ENCODE measurements around the gene ADCYAP1R1.

Gene ADCYAP1R1

GRCh38 chr7:31092606-31093005, 40.5 kb downstream of the ADCYAP1R1 start:
- DNase-seq = no peak

GRCh38 chr7:31093282-31093681, 41.2 kb downstream of the ADCYAP1R1 start:
- DNase-seq = no peak

- no peak for DNase-seq
Measured at GRCh38 chr7:31094271-31094670, 42.2 kb downstream of the ADCYAP1R1 start.

GRCh38 chr7:31095286-31096197, 43.4 kb downstream of the ADCYAP1R1 start:
- DNase-seq = no peak

GRCh38 chr7:31096198-31096876, 44.2 kb downstream of the ADCYAP1R1 start:
- no peak for DNase-seq

- DNase-seq = no peak
Measured at GRCh38 chr7:31096877-31097258, 44.8 kb downstream of the ADCYAP1R1 start.

- DNase-seq = no peak
Measured at GRCh38 chr7:31098642-31099360, 46.7 kb downstream of the ADCYAP1R1 start.

- no peak for DNase-seq
Measured at GRCh38 chr7:31099451-31100444, 47.6 kb downstream of the ADCYAP1R1 start.

GRCh38 chr7:31100445-31100844, 48.3 kb downstream of the ADCYAP1R1 start:
- no peak for DNase-seq

- DNase-seq = no peak
Measured at GRCh38 chr7:31100871-31101270, 48.8 kb downstream of the ADCYAP1R1 start.

- DNase-seq = no peak
Measured at GRCh38 chr7:31101544-31101943, 49.4 kb downstream of the ADCYAP1R1 start.

- no peak for DNase-seq
Measured at GRCh38 chr7:31102151-31102972, 50.3 kb downstream of the ADCYAP1R1 start.

GRCh38 chr7:31102973-31103850, 51.1 kb downstream of the ADCYAP1R1 start:
- DNase-seq = no peak

GRCh38 chr7:31104361-31105255, 52.5 kb downstream of the ADCYAP1R1 start:
- DNase-seq = no peak

GRCh38 chr7:31105256-31105950, 53.3 kb downstream of the ADCYAP1R1 start:
- no peak for DNase-seq

- DNase-seq = no peak
Measured at GRCh38 chr7:31106303-31107105, 54.4 kb downstream of the ADCYAP1R1 start.

Data from NCI-H748 treated with DMSO at 0.1 percent for 48 hours (cell line).